Astrocyte of the spinal cord (primary cell): ENCODE measurements around the gene AURKB.

Experiments used
- DNase-seq: peaks from one replicate; pipeline ENCODE4 v3.0.0; 2011; ENCODE audit warnings: low read depth, low spot score
- H3K4me3 ChIP-seq: 2 replicates; pipeline ENCODE4 v1.5.1; 2011; ENCODE audit warnings: low read depth, mild to moderate bottlenecking, low read length, moderate library complexity
- CTCF ChIP-seq: IDR thresholded peaks from 2 replicates; pipeline ENCODE4 v1.5.1; 2012; ENCODE audit warnings: low read depth, mild to moderate bottlenecking, low read length, inconsistent platforms
- in situ Hi-C: cut with HindIII; loops from 2 replicates; pipeline ENCODE4 v1.10.0; 2017; ENCODE audit warnings: low sequenced_read_pairs

The AURKB gene

GRCh38 chr17:8156246-8156992 is 54.0 kb downstream of the AURKB start:
- DNase-seq: peak; percentile 100
- TF ChIP-seq CTCF: no peak
- peak overlapping the region; percentile 73 for H3K4me3 ChIP-seq
- in situ Hi-C loops: no loop called here

- no peak for TF ChIP-seq CTCF
- in situ Hi-C loops: no loop called here
Observed at GRCh38 chr17:8155996-8156245, 54.5 kb downstream of the AURKB start.

GRCh38 chr17:8155231-8155995 is 55.0 kb downstream of the AURKB start:
- DNase-seq: no peak
- H3K4me3 ChIP-seq: peak overlapping the region; percentile 73
- no peak for TF ChIP-seq CTCF
- in situ Hi-C loops: no loop called here

More at GRCh38 chr17:8155996-8156245, 54.5 kb downstream of the AURKB start:
- peak overlapping the region; percentile 73 for H3K4me3 ChIP-seq
- DNase-seq: no peak
